WTC11 (cell line): ENCODE measurements around the gene DEGS1. TPM values are rescaled to one million over a fixed set of nuclear protein-coding genes. Genes with fewer than 3 reads are reported as not detected.

Experiments
- ATAC-seq: fragments of 200-7000 bp; cut with Tn5 transposase; 2 replicates; pipeline ENCODE4 v1.10.0; 2021; ENCODE audit warnings: mild to moderate bottlenecking, moderate library complexity
- CTCF ChIA-PET: fragments of 300-600 bp; sonication (Branson Sonifier 250); formaldehyde crosslinking; loops from one replicate; lab custom pipeline; 2021; ENCODE audit warnings: antibody characterized with exemption; lab: Charles Lee
- POLR2A ChIA-PET: fragments of 350-600 bp; sonication (Branson Sonifier 250); formaldehyde crosslinking; loops from one replicate; lab custom pipeline; 2021; ENCODE audit warnings: antibody characterized with exemption; lab: Charles Lee
- DNase-seq: peaks from one replicate; pipeline ENCODE4 v3.0.0; 2021; ENCODE audit warnings: low spot score
- H3K27ac Mint-ChIP-seq: 2 replicates; pipeline ENCODE4 v1.8.0; 2021; ENCODE audit warnings: mixed read lengths
- H3K27me3 Mint-ChIP-seq: 2 replicates; pipeline ENCODE4 v1.8.0; 2021; ENCODE audit warnings: low read depth, mild to moderate bottlenecking, moderate library complexity, mixed read lengths
- H3K36me3 Mint-ChIP-seq: 2 replicates; pipeline ENCODE4 v1.8.0; 2021; ENCODE audit warnings: mixed read lengths
- H3K4me1 Mint-ChIP-seq: 2 replicates; pipeline ENCODE4 v1.8.0; 2022; ENCODE audit warnings: mixed read lengths
- H3K4me3 Mint-ChIP-seq: 2 replicates; pipeline ENCODE4 v1.8.0; 2021; ENCODE audit warnings: mild to moderate bottlenecking, moderate library complexity, mixed read lengths
- H3K9me3 Mint-ChIP-seq: 2 replicates; pipeline ENCODE4 v1.8.0; 2021; ENCODE audit warnings: mixed read lengths
- CREB1 ChIP-seq: sonication (generic); formaldehyde crosslinking; IDR thresholded peaks from 2 replicates; pipeline ENCODE4 v1.8.0; 2023; ENCODE audit warnings: mild to moderate bottlenecking, missing genetic modification reagents
- EMX1 ChIP-seq: fragments of 250-450 bp; sonication (Bioruptor Pico); IDR thresholded peaks from 2 replicates; pipeline ENCODE4 v1.8.0; 2021; ENCODE audit warnings: mild to moderate bottlenecking
- GABPB1 ChIP-seq: sonication (generic); formaldehyde crosslinking; IDR thresholded peaks from 2 replicates; pipeline ENCODE4 v1.8.1; 2023; ENCODE audit warnings: mild to moderate bottlenecking, missing genetic modification reagents
- HMGA2 ChIP-seq: fragments of 250-450 bp; sonication (Bioruptor Pico); IDR thresholded peaks from 2 replicates; pipeline ENCODE4 v1.4.0; 2021; ENCODE audit warnings: mild to moderate bottlenecking, moderate library complexity
- IRF2 ChIP-seq: sonication (generic); formaldehyde crosslinking; IDR thresholded peaks from 2 replicates; pipeline ENCODE4 v1.8.0; 2022; ENCODE audit warnings: low read depth, missing genetic modification reagents, borderline replicate concordance
- JAZF1 ChIP-seq: fragments of 250-450 bp; sonication (Bioruptor Pico); IDR thresholded peaks from 2 replicates; pipeline ENCODE4 v1.9.0; 2021; ENCODE audit warnings: moderate library complexity, mild to moderate bottlenecking, inconsistent platforms
- NFATC4 ChIP-seq: fragments of 250-450 bp; sonication (Bioruptor Pico); IDR thresholded peaks from 2 replicates; pipeline ENCODE4 v1.9.0; 2021; ENCODE audit warnings: mild to moderate bottlenecking
- NFE2L1 ChIP-seq: sonication (generic); formaldehyde crosslinking; IDR thresholded peaks from 2 replicates; pipeline ENCODE4 v1.8.1; 2023; ENCODE audit warnings: missing genetic modification reagents
- NR1H2 ChIP-seq: sonication (generic); formaldehyde crosslinking; IDR thresholded peaks from 2 replicates; pipeline ENCODE4 v1.9.0; 2021; ENCODE audit warnings: mild to moderate bottlenecking, moderate library complexity, missing genetic modification reagents
- NR3C1 ChIP-seq: sonication (generic); formaldehyde crosslinking; conservative IDR thresholded peaks from 2 replicates; pipeline ENCODE4 v1.8.1; 2023; ENCODE audit warnings: low read depth, mild to moderate bottlenecking, missing genetic modification reagents
- OVOL2 ChIP-seq: fragments of 250-450 bp; sonication (Bioruptor Pico); IDR thresholded peaks from 2 replicates; pipeline ENCODE4 v1.9.0; 2021; ENCODE audit warnings: mild to moderate bottlenecking, borderline replicate concordance
- PRRX2 ChIP-seq: fragments of 250-450 bp; sonication (Bioruptor Pico); IDR thresholded peaks from 2 replicates; pipeline ENCODE4 v1.8.0; 2021; ENCODE audit warnings: mild to moderate bottlenecking
- RORB ChIP-seq: fragments of 250-450 bp; sonication (Bioruptor Pico); IDR thresholded peaks from 2 replicates; pipeline ENCODE4 v1.9.0; 2021; ENCODE audit warnings: mild to moderate bottlenecking
- ZNF317 ChIP-seq: sonication (generic); formaldehyde crosslinking; IDR thresholded peaks from 2 replicates; pipeline ENCODE4 v1.8.1; 2023; ENCODE audit warnings: low read depth, mild to moderate bottlenecking, moderate library complexity, missing genetic modification reagents, borderline replicate concordance
- ZNF396 ChIP-seq: fragments of 250-450 bp; sonication (Bioruptor Pico); IDR thresholded peaks from 2 replicates; pipeline ENCODE4 v1.8.0; 2021; ENCODE audit warnings: mild to moderate bottlenecking, moderate library complexity, borderline replicate concordance
- total RNA-seq: library from RNA; stranded (reverse); gene quantifications from 3 replicates; pipeline ENCODE4 v1.2.3, GENCODE V29; 2021
- TF ChIP-seq, protein P1 (sequence below): sonication (generic); formaldehyde crosslinking; IDR thresholded peaks from 2 replicates; pipeline ENCODE4 v1.8.1; 2022; ENCODE audit warnings: mild to moderate bottlenecking, missing genetic modification reagents, moderate library complexity, borderline replicate concordance
- TF ChIP-seq, protein P2 (sequence below): fragments of 250-450 bp; sonication (Bioruptor Pico); IDR thresholded peaks from 2 replicates; pipeline ENCODE4 v1.9.0; 2021; ENCODE audit warnings: moderate library complexity, mild to moderate bottlenecking, inconsistent platforms, borderline replicate concordance
- TF ChIP-seq, protein P3 (sequence below): sonication (generic); formaldehyde crosslinking; IDR thresholded peaks from 2 replicates; pipeline ENCODE4 v1.8.0; 2023; ENCODE audit warnings: missing genetic modification reagents
- TF ChIP-seq, protein P4 (sequence below): sonication (generic); formaldehyde crosslinking; IDR thresholded peaks from 2 replicates; pipeline ENCODE4 v1.8.0; 2022; ENCODE audit warnings: missing genetic modification reagents
- TF ChIP-seq, protein P5 (sequence below): sonication (generic); formaldehyde crosslinking; IDR thresholded peaks from 2 replicates; pipeline ENCODE4 v1.8.1; 2023; ENCODE audit warnings: mild to moderate bottlenecking, missing genetic modification reagents
- TF ChIP-seq, protein P6 (sequence below): fragments of 250-450 bp; sonication (Bioruptor Pico); IDR thresholded peaks from 2 replicates; pipeline ENCODE4 v1.9.0; 2021; ENCODE audit warnings: mild to moderate bottlenecking
- TF ChIP-seq, protein P7 (sequence below): sonication (generic); formaldehyde crosslinking; IDR thresholded peaks from 2 replicates; pipeline ENCODE4 v1.8.0; 2023; ENCODE audit warnings: mild to moderate bottlenecking, missing genetic modification reagents

The DEGS1 gene
- total RNA-seq, 1 experiment from 2014 or later, result 30.7 TPM

DNA sequence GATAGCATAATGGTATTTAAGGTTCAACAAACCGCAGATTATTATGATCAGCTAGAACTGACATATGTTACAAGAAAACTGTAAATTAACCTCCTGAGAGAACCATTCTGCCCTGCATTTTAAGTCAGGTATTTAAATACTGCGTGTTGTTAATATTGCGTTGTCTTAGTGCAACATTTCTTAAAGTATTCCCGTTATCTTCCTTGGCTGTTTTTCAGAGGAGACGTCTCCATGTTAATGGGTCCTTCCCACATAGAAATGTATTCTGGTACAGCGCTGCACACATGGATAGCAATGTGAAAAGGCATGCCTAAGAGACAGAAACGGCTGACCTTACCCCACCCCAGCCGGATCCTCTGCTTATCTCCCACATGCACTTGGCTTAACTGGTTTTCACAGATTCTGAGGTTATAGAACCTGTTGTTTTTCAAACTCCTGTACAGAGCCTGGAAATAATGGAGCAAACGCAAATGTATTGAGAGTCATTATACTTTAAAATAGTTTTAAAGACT is 22.8 kb upstream of the DEGS1 start:
- TF ChIP-seq, protein P1, sequence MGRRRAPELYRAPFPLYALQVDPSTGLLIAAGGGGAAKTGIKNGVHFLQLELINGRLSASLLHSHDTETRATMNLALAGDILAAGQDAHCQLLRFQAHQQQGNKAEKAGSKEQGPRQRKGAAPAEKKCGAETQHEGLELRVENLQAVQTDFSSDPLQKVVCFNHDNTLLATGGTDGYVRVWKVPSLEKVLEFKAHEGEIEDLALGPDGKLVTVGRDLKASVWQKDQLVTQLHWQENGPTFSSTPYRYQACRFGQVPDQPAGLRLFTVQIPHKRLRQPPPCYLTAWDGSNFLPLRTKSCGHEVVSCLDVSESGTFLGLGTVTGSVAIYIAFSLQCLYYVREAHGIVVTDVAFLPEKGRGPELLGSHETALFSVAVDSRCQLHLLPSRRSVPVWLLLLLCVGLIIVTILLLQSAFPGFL (CRISPR knock-in tag), result no peak
- TF ChIP-seq NR3C1 (no peak), ZNF396 (no peak), HMGA2 (no peak), RORB (CRISPR knock-in tag) (no peak), GABPB1 (CRISPR knock-in tag) (no peak), NR1H2 (CRISPR knock-in tag) (no peak), JAZF1 (no peak), EMX1 (no peak), IRF2 (CRISPR knock-in tag) (no peak)
- TF ChIP-seq, protein P2, sequence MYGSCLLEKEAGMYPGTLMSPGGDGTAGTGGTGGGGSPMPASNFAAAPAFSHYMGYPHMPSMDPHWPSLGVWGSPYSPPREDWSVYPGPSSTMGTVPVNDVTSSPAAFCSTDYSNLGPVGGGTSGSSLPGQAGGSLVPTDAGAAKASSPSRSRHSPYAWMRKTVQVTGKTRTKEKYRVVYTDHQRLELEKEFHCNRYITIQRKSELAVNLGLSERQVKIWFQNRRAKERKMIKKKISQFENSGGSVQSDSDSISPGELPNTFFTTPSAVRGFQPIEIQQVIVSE (CRISPR knock-in tag), result no peak
- TF ChIP-seq, protein P3, sequence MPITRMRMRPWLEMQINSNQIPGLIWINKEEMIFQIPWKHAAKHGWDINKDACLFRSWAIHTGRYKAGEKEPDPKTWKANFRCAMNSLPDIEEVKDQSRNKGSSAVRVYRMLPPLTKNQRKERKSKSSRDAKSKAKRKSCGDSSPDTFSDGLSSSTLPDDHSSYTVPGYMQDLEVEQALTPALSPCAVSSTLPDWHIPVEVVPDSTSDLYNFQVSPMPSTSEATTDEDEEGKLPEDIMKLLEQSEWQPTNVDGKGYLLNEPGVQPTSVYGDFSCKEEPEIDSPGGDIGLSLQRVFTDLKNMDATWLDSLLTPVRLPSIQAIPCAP (CRISPR knock-in tag), result no peak
- TF ChIP-seq, protein P4, sequence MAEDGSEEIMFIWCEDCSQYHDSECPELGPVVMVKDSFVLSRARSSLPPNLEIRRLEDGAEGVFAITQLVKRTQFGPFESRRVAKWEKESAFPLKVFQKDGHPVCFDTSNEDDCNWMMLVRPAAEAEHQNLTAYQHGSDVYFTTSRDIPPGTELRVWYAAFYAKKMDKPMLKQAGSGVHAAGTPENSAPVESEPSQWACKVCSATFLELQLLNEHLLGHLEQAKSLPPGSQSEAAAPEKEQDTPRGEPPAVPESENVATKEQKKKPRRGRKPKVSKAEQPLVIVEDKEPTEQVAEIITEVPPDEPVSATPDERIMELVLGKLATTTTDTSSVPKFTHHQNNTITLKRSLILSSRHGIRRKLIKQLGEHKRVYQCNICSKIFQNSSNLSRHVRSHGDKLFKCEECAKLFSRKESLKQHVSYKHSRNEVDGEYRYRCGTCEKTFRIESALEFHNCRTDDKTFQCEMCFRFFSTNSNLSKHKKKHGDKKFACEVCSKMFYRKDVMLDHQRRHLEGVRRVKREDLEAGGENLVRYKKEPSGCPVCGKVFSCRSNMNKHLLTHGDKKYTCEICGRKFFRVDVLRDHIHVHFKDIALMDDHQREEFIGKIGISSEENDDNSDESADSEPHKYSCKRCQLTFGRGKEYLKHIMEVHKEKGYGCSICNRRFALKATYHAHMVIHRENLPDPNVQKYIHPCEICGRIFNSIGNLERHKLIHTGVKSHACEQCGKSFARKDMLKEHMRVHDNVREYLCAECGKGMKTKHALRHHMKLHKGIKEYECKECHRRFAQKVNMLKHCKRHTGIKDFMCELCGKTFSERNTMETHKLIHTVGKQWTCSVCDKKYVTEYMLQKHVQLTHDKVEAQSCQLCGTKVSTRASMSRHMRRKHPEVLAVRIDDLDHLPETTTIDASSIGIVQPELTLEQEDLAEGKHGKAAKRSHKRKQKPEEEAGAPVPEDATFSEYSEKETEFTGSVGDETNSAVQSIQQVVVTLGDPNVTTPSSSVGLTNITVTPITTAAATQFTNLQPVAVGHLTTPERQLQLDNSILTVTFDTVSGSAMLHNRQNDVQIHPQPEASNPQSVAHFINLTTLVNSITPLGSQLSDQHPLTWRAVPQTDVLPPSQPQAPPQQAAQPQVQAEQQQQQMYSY (CRISPR knock-in tag), result no peak
- H3K9me3 Mint-ChIP-seq, result peaks cover 5% of the 10 kb centered on the region
- no peak overlapping the region for H3K4me3 Mint-ChIP-seq
- no peak for DNase-seq
- no peaks in the 10 kb centered on the region for H3K27me3 Mint-ChIP-seq
- peaks cover 16% of the 10 kb centered on the region for H3K4me1 Mint-ChIP-seq
- peaks cover 42% of the 10 kb centered on the region for H3K36me3 Mint-ChIP-seq
- H3K27ac Mint-ChIP-seq, result 0 out of 2 replicates have a peak overlapping the region, but pooled peaks have one; percentile 55
- ATAC-seq, result no peak
- ChIA-PET POLR2A (no interaction called here), CTCF (no interaction called here)

DNA sequence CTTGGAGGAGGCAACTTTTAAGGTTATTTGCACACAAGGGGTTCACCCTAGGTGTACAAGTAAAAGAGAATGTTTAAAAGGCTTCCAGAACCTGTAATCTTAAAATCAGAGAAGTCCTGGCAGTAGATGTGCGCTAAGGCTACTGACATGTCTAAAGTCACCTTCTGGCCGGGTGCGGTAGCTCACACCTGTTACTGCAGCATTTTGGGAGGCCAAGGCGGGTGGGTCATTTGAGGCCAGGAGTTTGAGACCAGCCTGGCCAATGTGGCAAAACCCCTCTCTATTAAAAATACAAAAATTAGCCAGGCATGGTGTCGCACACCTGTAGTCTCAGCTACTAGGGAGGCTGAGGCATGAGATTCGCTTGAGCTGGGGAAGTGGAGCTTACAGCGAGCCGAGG is 20.3 kb upstream of the DEGS1 start:
- H3K27ac Mint-ChIP-seq, result no peak overlapping the region
- CTCF ChIA-PET, result interaction anchor here (0.6 to 1.4 kb wide), 4 partner anchors 10 to 1269 kb away, joined by 3 to 6 read pairs (median 3); no protein-coding TSS in a partner anchor
- TF ChIP-seq, protein P5, sequence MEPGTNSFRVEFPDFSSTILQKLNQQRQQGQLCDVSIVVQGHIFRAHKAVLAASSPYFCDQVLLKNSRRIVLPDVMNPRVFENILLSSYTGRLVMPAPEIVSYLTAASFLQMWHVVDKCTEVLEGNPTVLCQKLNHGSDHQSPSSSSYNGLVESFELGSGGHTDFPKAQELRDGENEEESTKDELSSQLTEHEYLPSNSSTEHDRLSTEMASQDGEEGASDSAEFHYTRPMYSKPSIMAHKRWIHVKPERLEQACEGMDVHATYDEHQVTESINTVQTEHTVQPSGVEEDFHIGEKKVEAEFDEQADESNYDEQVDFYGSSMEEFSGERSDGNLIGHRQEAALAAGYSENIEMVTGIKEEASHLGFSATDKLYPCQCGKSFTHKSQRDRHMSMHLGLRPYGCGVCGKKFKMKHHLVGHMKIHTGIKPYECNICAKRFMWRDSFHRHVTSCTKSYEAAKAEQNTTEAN (CRISPR knock-in tag), result no peak
- TF ChIP-seq OVOL2 (CRISPR knock-in tag), result no peak
- no peak for TF ChIP-seq NR1H2 (CRISPR knock-in tag)
- TF ChIP-seq, protein P1 (CRISPR knock-in tag), result no peak
- TF ChIP-seq NFE2L1 (CRISPR knock-in tag), result no peak
- TF ChIP-seq NFATC4 (CRISPR knock-in tag), result no peak
- no peak for TF ChIP-seq CREB1 (CRISPR knock-in tag)
- TF ChIP-seq, protein P6, sequence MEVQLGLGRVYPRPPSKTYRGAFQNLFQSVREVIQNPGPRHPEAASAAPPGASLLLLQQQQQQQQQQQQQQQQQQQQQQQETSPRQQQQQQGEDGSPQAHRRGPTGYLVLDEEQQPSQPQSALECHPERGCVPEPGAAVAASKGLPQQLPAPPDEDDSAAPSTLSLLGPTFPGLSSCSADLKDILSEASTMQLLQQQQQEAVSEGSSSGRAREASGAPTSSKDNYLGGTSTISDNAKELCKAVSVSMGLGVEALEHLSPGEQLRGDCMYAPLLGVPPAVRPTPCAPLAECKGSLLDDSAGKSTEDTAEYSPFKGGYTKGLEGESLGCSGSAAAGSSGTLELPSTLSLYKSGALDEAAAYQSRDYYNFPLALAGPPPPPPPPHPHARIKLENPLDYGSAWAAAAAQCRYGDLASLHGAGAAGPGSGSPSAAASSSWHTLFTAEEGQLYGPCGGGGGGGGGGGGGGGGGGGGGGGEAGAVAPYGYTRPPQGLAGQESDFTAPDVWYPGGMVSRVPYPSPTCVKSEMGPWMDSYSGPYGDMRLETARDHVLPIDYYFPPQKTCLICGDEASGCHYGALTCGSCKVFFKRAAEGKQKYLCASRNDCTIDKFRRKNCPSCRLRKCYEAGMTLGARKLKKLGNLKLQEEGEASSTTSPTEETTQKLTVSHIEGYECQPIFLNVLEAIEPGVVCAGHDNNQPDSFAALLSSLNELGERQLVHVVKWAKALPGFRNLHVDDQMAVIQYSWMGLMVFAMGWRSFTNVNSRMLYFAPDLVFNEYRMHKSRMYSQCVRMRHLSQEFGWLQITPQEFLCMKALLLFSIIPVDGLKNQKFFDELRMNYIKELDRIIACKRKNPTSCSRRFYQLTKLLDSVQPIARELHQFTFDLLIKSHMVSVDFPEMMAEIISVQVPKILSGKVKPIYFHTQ, result no peak
- TF ChIP-seq PRRX2, result no peak
- TF ChIP-seq ZNF317 (CRISPR knock-in tag), result no peak
- TF ChIP-seq, protein P7, sequence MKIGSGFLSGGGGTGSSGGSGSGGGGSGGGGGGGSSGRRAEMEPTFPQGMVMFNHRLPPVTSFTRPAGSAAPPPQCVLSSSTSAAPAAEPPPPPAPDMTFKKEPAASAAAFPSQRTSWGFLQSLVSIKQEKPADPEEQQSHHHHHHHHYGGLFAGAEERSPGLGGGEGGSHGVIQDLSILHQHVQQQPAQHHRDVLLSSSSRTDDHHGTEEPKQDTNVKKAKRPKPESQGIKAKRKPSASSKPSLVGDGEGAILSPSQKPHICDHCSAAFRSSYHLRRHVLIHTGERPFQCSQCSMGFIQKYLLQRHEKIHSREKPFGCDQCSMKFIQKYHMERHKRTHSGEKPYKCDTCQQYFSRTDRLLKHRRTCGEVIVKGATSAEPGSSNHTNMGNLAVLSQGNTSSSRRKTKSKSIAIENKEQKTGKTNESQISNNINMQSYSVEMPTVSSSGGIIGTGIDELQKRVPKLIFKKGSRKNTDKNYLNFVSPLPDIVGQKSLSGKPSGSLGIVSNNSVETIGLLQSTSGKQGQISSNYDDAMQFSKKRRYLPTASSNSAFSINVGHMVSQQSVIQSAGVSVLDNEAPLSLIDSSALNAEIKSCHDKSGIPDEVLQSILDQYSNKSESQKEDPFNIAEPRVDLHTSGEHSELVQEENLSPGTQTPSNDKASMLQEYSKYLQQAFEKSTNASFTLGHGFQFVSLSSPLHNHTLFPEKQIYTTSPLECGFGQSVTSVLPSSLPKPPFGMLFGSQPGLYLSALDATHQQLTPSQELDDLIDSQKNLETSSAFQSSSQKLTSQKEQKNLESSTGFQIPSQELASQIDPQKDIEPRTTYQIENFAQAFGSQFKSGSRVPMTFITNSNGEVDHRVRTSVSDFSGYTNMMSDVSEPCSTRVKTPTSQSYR (CRISPR knock-in tag), result no peak

More for the DNA sequence above, 20.3 kb upstream of the DEGS1 start:
- DNase-seq (no peak), ATAC-seq (no peak)
- POLR2A ChIA-PET, result no interaction called here
- Mint-ChIP-seq H3K4me1 (peaks cover 16% of the 10 kb centered on the region), H3K4me3 (no peak overlapping the region), H3K9me3 (no peaks in the 10 kb centered on the region), H3K36me3 (peaks cover 19% of the 10 kb centered on the region), H3K27me3 (no peaks in the 10 kb centered on the region)
